HG03565 (cell line): ENCODE results near the gene GOLGA8S.
"Not testable (repeated sequence)": the region's sequence is repeated elsewhere in the genome, so short reads cannot be mapped to it uniquely, and the experiment has no call there.

Source experiments
- ATAC-seq: cut with Tn5 transposase; IDR thresholded peaks from one replicate; pipeline ENCODE4 v1.9.1; 2021; ENCODE audit warnings: mild to moderate bottlenecking, moderate library complexity; ENCODE audit not compliant: unreplicated experiment

GOLGA8S gene

DNA sequence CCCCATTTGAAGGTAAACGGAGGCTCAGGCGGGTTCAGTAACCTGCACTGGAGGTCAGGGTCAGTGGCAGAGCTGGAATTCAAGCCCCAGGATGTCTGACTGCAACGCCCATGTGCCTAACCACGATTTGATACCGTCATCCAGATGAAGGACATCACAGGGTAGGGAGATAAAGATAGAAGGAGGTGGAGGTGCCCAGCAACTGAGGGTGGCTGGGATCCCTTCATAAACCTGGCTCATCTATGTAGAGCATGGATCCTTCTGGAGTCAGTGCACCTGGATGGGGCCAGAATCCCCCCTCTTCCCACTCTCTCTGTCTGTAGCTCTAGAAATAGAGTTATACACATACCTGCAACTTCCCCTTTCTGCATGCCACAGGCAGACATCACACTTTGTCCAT, 41.3 kb downstream of the GOLGA8S start:
- no peak for ATAC-seq

DNA sequence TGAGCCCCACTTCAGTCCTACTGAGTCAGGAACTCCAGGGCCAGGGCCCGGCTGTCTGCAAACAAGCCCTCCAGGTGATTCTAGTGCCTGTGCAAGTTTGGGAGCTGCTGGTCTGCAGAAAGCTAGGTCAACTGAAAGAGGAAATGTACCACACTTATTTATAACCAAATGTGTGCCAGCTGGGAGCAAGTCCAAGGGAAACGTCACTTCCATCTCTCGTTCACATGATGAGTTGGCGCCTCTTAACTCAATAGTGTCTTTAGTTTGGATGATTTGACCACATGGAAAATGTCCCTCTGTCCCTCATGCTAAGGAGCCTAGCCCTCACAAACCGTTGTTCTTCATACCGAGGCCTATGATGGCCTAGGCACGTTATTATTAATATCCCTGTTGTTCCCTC, 43.2 kb downstream of the GOLGA8S start:
- no peak for ATAC-seq

DNA sequence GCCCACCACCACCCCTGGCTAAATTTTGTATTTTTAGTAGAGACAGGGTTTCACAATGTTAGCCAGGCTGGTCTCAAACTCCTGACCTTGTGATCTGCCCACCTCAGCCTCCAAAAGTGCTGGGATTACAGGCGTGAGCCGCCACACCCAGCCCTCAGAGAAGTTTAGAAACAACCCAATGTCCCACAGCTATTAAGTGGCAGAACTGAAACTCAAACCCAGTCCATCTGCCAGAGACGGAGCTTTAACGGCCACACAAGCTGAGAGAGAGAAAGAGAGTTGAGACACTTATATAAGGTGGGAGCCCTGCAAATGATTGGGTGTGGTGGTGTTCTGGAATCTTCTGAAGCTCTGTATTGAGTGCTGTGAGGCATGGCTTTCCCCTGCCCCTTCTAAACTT, 43.8 kb downstream of the GOLGA8S start:
- ATAC-seq = not testable (repeated sequence)

DNA sequence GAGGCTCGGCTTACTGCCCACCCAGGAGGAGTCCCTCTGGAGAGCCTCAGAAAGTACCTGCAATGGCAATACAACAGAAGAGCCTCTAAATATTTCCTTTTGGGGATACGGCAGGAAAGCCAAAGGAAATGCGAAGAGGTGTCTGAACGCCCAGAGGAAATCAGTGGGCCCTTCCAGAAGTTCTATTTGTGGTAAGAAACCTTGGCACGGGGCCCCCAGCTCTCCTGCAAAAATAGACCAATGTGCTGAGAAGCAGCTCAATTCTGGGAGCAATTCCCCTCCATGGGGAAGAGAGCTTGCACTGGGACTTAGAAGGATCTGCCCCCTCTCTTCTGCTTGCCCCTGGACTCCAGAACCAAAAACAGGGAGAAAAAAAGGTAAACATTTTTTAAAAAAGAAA, 44.7 kb downstream of the GOLGA8S start:
- not testable (repeated sequence) for ATAC-seq

DNA sequence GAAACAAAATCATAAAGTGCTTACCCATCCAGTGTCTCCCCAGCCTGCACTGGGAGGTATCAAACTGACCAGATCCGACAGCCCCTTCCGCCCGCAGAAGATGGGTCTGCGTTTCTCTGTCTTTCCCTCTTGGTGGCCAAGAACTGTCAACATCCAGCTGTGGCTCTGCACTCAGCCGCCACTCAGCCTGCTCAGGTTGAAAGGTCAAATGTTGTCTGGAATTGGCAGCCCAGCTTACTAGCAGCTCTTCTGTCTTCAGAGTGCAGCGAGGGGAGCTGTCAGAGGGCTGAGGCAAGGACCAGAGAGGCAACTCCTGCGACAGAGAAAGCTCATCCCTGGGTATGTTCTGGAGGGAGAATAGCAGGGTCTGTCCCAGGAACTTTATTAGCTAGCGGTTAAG, 47.1 kb downstream of the GOLGA8S start:
- ATAC-seq = no peak

DNA sequence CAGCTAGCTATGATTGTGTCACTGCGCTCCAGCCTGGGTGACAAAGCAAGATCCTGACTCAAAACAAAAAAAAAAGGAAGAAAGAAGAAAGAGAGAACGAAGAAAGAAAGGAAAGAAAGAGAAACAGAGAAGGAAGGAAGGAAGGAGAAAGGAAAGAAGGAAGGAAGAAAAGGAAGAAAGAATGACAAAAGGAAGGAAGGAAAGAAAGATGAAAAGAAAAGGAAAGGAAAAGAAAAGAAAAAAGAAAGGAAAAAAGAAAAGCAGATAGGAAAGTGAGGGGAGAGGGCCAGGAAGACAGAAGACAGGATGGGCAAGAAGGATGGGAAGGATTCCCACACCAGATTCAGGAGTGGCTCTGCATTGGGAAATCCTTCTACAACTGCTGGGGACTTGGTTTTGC, 47.6 kb downstream of the GOLGA8S start:
- ATAC-seq = no peak

DNA sequence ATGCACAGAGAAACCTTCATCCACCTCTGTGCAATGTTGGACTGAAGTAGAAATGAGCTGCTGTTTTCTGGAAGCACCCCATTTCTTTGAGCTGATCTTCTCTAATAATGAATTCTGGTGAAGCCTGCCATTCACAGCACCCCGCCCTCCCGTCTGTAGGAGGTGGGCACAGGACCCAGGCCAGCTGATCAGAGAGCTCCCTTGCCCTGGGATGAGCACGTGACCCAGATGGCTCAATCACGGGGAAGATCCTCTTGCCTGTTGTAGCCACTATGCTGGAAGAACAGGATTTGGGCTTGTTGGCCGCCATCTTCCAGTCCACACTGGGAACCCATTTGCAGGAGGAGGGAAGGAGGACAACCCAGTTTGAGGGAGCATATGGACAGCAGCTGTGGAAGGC, 48.0 kb downstream of the GOLGA8S start:
- ATAC-seq = no peak

DNA sequence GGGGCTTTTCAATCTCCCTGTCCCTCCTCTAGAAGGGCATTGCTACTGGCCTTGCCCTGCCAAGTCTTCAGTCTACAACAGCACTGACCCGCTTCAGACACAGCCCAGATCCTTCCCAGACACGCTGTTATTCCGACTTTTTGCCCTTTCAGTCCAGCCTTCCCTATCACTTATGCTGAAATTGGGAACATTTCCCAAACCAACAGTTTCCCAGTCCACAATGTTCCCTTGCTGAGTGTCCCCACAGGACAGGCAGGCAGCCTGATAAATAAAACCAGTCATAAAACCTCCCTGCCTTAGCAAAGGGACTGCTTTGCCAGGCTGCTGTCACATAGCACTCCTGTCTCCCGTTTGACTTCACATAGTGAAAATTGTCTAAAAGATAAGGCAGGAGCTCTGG, 49.0 kb downstream of the GOLGA8S start:
- no peak for ATAC-seq

DNA sequence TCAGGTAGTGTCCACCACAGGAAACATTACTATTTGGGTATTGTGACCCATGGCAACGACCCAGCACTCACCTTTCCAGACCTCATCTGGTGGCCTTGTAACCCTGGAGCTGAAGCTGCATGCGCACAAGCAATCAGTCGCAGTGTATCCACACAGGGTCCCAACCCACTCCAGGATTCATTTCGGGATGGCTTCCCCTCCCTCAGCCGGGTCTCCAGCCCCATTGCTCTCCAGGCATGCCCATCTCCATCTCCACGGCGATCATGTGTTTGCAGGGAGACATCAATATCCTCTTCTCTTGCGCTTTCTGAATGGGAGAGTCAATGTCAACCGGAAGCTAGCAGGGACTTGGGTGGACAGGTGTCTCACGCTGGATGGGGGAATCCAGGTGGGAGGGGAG, 57.3 kb downstream of the GOLGA8S start:
- ATAC-seq = no peak

DNA sequence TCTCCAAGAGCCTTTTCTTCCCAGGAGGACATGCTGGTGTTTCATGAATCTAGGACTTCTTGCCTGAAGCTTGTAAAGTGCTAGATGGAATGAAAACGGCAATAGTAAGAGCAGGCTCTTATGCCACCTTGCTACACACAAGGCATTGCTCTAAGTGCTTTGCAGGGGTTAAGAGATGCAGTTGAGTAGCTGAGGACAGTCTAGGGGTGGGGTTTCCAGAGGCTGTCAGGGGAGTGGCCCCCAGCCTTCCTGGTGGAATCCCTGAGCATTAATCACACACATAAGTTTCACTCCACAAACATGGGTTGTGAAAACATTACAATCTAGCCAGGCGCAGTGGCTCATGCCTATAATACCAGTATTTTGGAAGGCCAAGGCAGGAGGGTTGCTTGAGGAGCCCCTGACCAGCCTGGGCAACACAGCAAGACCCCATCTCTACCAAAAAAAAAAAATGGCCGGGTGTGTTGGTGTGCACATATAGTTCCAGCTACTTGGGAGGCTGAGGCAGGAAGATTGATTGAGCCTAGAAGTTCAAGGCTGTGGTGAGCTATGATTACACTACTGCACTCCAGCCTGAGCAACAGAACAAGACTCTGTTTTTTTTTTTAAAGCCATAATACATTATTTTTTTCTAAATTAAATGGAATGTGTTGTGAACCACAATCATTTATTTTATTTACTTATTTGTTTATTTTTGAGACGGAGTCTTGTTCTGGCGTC, 58.5 kb downstream of the GOLGA8S start:
- not testable (repeated sequence) for ATAC-seq
